HG03196 (cell line): Measurements from ENCODE around the gene GGT1.
"Not testable (repeated sequence)": the region's sequence is repeated elsewhere in the genome, so short reads cannot be mapped to it uniquely, and the experiment has no call there.

Source experiments
- ATAC-seq: cut with Tn5 transposase; IDR thresholded peaks from one replicate; pipeline ENCODE4 v1.9.1; 2021; ENCODE audit not compliant: unreplicated experiment

GGT1 gene

GRCh38 chr22:24583221-24584165, 19.5 kb upstream of the GGT1 start:
- no peak for ATAC-seq

DNA sequence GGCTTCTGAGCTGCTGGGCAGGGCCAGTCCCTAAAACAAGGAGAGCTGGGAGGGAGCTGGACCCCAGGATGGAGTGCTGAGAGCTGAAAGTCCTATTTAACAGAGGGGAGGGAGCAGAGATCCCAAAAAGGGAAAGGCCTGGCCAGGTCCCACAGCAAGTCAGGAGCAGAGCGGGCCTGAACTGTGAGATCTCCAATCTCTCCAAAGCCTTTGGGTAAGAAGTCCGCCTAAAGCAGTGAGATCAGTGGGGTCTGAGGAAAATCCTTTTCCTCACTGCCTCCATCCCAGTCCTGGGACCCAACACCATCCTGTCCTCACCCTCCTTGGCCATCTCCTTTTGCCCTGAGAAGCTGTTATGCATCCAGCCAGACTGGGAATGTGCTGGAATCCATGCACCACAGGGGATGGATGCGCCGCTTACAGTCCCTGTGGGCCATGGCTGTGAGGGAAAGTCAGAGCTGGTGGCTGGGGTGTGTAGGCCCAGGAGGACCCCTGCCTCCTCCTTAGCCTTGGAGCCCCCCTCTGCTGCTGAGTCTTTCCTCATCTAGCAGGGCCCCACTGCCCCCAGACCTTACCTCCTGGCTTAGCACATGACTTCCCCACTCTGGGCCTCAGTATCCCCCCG, 18.7 kb upstream of the GGT1 start:
- ATAC-seq, result no peak

DNA sequence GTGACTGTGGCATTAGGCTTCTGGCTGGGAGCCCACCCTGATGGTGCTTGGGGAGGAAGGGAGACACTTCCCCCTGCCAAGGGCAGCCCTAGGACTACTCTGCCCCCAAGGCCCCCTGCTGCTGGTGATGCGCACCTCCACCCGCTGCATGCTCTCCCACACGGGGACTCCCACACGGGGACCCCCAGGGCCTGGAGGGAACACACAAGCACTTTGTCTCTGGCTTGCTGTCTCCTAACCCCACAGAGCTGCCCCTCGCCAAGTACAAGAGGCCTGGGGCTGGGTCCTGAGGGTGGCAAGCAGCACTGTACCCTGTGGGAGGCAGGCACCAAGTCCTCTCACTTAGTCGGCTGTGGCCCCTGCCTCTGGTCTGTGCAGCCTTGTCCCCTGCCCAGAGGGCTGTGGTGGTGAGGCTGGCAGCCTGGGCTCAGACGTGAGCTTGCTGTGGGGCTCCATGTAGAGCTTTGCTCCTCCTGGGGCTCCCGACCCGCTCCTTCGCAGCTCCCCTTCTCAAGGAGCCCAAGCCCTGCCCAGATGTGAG, 18.1 kb upstream of the GGT1 start:
- ATAC-seq, result no peak

- no peak for ATAC-seq
Measured at GRCh38 chr22:24585461-24585860, 17.5 kb upstream of the GGT1 start.

- ATAC-seq, result no peak
Measured at GRCh38 chr22:24585927-24586546, 17.0 kb upstream of the GGT1 start.

DNA sequence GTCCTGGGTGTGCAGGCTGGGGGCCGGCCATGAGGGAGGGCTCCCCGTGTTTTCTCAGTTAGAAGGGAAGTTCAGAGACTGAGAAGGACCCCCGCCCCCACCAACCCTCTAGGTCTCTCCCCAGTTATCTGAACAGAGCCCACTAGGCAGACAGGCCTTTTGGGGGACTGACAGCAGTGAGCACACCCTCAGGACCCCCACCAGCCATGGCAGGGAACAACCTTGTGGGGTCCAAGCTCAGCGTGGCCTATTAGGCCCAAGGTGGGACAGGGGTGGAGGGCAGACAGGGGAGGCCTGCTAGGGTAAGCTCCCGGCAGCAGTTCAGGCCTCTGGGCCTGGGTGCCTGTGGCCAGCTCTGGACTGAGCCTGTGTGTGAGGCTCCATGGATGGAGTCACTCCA, 15.7 kb upstream of the GGT1 start:
- no peak for ATAC-seq

DNA sequence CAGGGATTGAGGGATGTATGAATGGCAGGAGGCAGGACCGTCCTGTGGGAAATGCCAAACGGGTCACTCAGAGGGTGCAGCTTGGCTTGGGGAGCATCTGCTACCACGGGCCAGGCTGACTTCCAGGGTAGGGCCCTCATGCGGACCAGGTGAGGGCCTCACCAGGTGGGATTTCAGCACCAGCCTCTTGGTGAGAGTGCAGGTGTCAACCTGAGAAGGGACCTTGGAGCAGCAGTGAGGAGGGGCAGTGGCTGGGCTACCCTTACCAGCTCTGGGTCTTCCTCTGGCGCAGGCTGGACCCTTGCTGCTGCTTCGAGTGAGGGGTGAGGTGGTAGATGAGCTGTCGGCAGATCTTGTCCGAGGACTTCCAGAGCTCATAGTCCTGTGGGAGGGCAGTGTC, 15.0 kb upstream of the GGT1 start:
- ATAC-seq, result no peak

DNA sequence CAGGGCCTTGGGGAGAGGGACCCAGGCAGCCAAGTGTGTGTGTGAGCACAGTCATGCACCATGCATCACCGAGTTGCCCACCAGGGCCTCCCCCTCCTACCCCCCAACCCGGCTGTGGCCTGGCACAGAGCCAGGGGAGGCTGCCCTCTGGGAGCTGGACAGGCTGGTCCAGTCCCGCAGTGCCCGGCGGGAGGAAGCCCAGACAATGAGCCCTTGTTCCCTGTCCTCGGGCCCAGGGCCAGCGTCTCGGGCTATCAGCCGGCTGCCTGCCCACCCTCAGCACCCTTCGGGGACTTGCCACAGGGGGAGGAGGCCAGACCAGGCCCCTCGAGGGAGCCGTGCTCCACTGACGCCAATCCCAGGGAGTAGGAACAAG, 14.6 kb upstream of the GGT1 start:
- no peak for ATAC-seq

DNA sequence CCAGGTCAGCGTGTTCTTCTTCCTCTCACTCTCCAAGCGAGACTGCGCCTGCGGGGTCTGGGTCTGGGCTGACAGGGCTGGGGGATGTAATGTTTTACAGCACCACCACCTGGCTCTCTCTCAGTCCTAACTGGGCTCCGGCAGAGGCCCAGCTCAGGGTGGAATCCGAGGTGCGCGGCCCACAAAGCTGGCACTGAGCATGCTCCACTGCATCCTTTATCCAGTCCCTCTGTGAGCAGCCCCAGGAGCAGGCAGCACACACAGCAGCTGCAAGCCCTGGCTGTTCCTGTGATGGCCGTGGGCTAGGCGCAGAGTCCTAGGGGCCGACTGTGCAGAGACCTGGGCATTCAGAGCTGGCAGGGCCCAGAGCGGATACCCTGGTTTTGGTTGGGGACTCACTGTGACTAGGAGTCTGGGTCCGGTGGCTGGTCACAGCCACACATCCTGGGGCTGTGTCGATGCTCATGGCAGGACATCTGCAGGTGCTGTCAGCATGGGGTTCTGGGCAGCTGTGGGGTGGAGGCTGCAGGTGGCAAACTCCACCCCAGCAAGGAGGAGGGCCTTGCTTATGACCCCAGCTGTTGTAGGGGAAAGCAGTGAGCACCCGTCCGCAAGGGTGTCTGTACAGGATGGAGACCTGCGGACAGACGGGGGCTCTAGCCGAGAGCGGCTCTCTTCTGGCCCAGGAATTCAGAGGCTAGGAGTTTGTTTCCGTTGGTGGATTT, 14.1 kb upstream of the GGT1 start:
- ATAC-seq, result no peak

GRCh38 chr22:24589518-24590030, 13.4 kb upstream of the GGT1 start:
- no peak for ATAC-seq

GRCh38 chr22:24590596-24591173, 12.3 kb upstream of the GGT1 start:
- ATAC-seq, result no peak

DNA sequence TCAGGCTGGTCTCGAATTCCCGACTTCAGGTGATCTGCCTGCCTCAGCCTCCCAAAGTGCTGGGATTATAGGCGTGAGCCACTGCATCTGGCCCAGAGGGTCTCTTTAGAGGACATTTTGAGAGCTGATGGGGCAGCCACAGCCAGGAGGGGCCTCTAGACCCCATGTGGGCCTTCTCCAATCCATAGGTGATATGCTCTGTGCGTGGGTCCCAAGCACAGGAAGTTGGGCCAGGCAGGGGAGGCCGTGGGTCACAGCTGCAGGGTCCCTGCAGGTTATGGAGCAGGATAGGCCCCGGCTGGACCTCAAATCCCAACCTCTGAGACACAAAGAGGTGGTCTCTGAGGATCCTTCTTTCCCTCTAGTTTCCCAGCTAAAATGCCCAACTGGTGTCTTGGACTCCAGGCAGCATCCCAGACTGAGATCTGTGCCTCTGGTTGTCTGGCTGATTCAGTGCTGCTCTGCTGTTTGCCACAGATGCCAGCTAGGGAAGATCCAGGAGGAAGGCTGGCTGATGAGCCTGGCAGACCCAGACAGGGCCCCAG, 11.6 kb upstream of the GGT1 start:
- no peak for ATAC-seq

DNA sequence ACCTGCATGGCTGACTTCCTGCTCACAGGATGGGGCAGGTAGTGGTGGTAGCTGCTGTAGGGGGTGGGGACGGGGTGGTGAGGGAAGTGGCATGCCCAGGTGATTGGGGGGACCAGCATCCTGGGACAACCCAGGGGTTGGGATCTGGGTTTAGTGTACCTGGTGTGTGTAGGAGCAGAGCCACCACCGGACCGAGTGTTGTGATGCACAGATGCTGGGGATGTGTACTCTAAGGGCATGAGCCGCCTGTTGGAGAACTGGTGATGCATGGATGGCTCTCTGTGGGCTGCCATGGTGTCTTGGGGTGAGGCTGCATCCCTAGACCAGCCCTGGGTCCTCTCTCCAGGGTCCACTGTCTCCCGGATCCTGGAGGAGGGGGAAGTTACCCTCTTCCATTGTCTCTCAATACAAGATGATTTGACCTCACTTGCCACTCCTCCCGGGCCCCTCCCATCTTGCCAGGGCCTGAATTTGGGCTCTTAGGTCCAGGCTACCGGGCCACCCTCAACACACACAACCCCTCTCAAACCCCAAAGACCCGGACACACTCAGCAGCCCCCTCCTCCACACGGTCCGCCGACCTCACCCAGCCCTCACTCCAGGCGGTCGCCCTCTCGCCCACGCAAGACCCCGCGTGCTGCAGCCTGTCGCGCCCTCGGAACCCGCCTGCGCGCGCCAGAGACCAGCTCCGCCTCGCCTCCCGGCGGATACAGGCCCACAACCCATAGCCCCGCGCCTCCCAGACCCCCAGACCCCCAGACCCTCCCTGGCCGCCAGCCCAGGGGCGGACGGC, 10.7 kb upstream of the GGT1 start:
- no peak for ATAC-seq

- no peak for ATAC-seq
Measured at GRCh38 chr22:24592851-24593558, 10.0 kb upstream of the GGT1 start, which contains the start of gene LRRC75B. LRRC75B (minus strand) TSS chr22:24593073; CDS start chr22:24593039, 34 bp downstream.

DNA sequence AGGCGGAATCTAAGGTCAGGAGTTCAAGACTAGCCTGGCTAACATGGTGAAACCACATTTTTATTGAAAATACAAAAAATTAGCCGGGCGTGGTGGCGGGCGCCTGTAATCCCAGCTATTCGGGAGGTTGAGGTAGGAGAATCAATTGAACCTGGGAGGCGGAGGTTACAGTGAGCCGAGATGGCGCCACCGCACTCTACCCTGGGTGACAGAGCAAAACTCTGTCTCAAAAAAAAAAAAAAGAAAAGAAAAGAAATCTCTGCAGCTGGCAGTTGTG, 9.5 kb upstream of the GGT1 start:
- not testable (repeated sequence) for ATAC-seq

GRCh38 chr22:24593836-24594568, 9.0 kb upstream of the GGT1 start:
- ATAC-seq, result no peak

GRCh38 chr22:24594569-24595120, 8.3 kb upstream of the GGT1 start:
- ATAC-seq, result no peak

- no peak for ATAC-seq
Measured at GRCh38 chr22:24595228-24595627, 7.8 kb upstream of the GGT1 start.
